ENCODE data around the gene DOK5.

The DOK5 gene

DNA sequence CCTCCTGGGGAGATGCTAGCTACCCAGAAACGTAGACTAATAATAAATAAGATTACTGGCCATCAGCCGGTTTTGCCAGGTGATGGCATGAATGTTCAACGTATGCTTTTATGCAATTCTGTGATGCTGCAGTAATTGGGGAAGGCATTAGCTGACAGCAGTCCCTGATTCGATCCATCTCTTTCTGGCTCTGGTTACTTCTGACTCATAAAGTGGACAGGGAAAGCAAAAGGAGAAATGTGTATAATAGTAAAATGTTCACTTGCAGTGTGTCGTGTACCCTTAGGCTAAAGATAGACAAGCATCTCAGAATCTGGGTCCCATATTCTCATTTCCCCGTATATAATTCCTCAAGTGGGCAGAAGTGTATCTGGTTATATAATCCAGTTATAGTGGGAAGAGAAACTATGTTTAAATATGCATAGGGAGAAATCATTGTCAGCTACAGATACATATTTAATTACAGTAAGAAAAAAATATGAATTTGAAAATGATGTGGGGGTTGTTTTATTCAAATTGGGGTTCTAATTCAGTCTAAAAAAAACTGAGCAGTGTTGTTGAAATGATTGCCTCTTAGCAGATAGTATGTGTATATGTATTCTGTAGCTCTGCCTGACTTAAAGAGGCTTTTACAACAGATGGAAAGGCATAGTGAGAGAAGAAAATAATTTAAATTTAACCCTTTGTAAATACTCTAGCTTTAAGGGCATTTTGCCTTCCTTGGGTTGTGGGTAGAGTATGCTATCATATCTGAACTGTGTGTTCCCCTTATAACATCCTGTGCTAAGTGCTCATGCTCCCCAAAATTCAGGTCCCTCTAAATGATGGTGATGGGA, 40.6 kb downstream of the DOK5 start:
- DNase-seq: no peak

DNA sequence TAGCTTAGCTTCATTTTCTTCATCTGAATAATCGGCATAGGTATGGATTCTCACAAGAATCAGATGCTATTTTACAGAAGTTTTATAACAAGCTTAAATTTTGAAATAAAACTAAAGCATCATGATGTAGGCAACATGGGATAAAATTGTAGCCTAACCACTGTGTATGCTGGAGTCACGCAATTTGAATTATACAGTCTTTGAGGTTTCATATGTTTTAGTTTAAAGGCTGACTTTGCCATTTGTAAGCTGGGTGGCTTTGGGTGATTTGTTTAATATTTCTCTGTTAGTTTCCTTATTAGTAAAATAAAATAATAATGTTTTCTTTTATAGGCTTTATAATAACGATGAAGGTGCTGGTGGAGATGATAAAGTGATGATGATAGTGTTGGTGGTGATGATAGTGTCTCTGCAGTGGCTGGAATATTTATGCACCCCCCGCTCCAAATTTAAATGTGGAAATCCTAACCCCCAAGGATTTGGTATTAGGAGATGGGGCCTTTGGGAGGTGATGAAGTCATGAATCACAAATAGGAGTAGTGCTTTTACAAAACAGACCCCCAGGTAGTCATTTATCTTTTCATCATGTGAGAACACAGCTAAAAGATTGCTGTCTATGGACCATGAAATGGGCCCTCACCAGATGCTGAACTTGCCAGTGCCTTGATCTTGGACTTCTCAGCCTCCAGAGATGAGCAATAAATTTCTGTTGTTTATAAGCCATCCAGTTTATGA, 42.0 kb downstream of the DOK5 start:
- no peak for DNase-seq

- DNase-seq: no peak
Observed at GRCh38 chr20:54524849-54525248, 49.5 kb downstream of the DOK5 start.

DNA sequence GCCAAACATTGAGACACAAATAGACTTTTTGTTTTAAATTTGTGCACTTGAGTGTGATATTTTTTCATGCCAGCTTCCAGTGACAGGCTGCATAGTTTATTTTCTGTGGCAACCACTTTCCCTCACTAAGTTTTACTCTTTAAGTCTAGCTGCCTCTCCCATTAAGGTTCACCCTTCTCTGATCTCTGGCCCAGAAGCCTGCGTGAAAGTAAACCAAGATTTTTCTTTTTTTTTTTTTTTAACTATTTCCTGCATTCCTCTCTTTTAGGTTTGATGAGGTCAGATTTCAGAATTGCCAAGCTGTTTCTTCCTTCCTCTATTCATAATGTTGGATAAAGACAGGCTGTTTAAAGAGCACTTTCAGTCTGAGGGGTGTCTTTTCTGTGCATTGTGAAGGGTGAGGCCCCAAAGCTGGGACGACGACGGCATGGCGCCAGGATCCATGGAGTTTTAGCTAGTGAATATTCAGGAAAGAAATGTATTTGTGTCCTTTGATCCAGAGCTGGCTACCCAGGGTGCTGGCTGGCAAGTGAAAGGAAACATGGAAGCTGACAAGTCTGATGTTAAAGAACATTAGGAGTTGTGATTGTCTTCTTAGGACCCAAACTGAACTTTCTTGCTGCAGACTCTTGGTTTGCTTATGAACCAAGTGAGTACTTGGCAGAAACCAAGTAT, 50.7 kb downstream of the DOK5 start:
- no peak for DNase-seq

DNA sequence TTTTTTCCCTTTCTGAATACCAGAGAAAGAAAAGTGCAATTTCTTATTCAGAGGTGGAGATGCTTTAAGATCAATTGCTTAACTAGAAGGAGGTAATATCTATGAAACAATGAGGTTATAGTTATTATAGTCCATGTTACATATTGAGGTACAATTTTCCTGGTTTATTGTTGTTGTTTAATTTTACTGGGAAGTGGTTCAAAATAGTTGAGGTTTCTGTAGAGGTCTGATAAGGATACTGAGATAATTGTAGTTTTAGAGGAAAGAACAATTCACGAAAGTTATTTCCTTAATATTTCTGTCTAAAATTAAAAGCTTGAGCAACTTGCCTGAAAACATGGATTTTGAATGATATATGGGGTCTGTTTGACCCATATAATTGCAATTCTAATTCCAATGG, 51.4 kb downstream of the DOK5 start:
- no peak for DNase-seq

DNA sequence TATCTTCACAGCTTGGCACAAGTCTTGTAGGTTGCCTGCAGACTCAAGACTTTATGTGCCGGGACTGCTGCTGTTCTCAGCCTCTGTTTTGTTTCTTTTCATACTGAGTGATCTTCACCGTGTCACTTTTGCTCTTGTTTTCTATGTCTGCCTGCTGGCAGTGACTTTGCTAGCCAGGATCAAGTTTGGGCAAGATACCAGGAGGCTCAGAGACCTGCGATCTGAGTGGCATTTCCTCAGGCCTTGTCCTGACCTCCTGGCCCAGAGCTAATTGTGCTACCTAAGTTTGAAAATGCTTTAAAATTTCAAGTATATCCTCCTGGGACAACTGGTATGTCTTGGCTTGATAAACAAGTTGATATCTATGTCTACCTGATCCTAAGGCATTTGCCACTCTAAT, 57.2 kb downstream of the DOK5 start:
- DNase-seq: no peak

DNA sequence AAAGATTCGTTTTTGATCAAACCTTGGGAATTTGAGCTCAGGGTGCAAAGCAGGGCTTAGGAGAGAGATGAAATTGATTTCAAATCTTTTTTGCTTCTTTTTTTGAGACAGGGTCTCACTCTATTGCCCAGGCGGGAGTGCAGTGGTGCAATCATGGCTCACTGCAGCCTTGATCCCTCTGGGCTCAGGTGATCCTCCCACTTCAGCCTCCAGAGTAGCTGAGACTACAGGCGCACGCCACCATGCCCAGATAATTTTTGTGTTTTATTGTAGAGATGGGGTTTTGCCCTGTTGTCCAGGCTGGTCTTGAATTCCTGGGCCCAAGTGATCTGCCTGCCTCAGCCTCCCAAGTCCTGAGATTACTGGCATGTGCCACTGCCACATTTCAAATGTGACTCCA, 58.7 kb downstream of the DOK5 start:
- no peak for DNase-seq

DNA sequence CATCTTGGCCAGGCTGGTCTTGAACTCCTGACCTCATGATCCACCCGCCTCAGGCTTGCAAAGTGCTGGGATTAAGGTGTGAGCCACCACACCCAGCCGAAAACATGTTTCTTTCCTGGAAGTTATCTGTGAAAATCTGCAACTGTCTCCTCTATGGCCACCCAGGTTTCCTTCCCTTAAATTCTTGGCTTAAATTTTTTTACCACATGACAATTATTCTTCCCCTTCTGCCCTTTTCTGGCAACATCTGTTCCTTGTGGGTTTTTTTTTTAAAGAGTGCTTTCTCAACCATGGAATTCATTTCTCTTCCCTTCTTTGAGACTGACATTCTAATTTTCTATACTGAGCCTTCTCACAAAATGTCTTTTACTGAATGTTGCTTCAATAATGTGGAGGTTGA, 59.6 kb downstream of the DOK5 start:
- DNase-seq: no peak

DNA sequence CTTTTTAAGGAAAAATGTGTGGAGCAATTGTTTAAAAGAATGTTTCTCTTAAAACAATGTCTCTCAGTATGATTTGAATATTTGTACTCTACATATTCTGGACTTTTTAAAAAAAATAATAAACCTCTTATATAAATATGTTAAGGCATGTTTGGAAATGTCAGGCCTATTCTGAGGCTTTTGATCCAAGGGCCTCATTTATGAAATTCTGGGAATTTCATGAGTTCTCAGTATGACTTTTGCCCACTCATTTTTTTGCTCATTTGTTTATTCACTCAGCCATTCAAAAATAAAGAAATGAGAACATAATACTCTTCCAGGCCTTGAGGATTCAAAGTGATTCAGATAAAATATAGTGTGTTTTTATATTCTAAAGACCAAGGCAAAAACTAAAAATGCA, 60.4 kb downstream of the DOK5 start:
- no peak for DNase-seq

DNA sequence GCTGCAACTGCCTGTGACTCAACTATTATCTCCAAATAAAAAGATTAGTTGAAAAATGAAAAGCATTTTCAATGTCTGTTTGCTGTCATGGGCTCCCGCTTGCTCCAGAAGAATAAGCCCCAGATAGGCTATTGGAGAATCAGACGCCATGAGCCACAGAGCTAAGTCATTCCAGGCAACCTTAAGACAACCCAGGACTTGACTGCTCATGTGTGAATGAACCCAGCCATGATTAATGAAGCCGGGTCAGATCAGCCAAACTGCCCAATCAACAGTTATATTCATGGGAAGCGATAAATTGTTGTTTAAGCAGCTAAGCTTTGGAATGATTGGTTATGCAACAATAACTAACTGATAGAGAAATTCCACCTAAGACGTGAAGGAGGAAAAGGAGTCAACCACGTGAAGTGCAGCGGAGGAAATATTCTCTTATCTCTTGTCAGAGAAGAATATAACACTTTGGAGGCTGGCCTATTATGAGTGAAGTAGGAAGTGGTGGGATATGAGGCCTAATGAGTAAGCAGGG, 64.2 kb downstream of the DOK5 start:
- no peak for DNase-seq

GRCh38 chr20:54543369-54543768, 68.0 kb downstream of the DOK5 start:
- no peak for DNase-seq

DNA sequence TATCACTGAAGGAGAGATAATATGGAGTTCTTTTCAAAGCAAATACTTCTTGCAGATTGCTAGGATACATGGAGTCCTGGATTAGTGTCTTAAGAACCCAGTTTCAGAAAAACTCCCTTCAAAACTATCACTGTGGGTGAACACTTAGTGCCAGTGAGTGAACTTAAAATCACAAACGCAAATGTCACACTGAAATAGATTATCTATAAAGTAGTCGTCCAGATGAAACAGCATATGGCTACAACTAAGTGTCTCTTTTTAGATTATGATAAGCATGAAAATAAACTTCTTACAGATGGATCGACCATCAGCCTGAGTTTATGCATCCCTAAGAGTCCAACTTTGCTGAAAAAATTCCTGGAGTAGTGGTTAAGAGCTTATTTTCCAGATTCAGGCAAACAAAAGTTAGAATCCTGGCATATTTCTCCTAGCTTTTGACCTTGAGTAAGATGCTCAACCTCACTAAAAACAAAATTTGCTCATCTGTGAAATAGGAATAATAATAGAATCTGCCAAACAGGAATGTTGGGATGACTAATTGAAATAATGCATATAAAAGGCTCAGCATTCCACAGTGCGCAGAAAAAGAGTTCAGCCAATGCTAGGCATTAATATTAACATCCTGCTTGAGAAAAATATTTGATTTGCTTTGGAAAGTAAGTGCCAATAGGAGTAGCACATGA, 70.4 kb downstream of the DOK5 start:
- no peak for DNase-seq

- DNase-seq: no peak
Observed at GRCh38 chr20:54548849-54549248, 73.5 kb downstream of the DOK5 start.

GRCh38 chr20:54549658-54550326, 74.4 kb downstream of the DOK5 start:
- DNase-seq: no peak

GRCh38 chr20:54550776-54551396, 75.5 kb downstream of the DOK5 start:
- no peak for DNase-seq

GRCh38 chr20:54554006-54554405, 78.6 kb downstream of the DOK5 start:
- no peak for DNase-seq

- no peak for DNase-seq
Observed at GRCh38 chr20:54555150-54555549, 79.8 kb downstream of the DOK5 start.

DNA sequence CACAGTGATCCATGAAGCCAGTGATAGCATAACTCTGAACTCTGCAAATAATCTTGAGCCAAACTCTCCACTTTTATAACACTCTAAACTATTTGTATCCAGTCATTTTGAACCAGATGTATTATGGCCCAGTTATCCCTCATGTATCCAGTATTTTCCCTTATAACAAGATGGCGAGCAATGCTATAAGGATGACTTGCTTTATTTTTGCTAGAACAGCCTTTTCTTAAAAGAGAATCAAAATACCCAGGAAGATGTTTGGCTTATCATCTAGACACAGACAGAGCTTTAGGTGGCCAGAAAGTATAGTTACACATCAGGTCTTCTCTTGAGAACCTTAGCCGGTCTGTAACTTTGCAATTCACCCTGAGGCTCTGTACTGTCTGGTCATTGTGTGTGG, 81.0 kb downstream of the DOK5 start:
- no peak for DNase-seq

DNA sequence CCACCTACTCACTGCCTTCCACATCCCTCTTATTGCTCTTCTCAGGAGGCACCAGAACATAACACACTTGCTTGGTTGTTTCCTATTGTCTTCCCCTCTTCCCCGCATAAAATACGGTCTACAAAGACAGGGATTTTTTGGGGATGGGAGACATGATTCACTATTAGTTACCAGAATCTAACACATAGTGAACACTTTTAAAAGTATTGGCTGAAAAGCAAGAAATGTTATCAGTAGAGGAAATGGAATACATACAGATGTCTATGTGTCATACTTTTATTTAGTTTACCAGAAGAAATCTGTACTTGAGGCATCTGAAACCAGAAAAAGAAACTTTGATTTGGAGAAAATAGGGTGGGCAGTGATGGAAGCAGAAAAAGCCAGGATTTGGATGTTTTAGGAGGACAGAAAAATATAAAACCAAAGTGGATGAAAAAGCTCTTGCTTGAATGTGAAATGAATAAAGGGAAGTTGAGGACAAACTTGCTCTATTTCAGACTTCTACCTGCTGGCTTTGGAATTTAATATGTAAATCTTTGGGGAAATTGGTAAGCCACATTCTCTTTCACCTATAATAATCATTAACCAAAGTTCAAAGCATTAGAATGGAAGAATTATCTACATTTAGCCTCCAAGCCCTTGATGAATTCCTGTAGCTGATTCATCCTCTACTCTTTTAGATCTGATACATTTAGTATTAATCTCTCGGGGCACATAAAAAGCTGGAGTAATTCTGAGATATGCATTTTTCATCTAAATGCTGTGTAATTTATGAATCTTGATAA, 82.6 kb downstream of the DOK5 start:
- no peak for DNase-seq

GRCh38 chr20:54559890-54560289, 84.5 kb downstream of the DOK5 start:
- no peak for DNase-seq

DNA sequence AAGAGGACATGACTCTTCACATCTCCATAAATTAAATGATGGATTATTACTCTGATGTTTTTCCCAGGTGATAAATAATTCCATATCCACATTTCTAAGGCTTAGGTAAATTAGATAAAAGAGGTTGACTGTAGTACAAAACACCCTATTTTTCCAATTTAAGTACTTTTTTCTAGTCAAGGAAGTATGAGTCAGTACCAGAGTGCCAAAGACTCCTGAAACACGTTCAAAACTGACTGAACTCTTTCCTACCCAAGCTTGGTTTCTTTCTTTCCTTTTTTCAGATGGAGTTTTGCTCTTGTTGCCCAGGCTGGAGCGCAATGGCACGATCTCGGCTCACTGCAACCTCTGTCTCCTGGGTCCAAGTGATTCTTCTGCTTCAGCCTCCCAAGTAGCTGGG, 85.0 kb downstream of the DOK5 start:
- no peak for DNase-seq
